Right forelimb (tissue), 1 donor: ENCODE data around the gene KLHDC1.

Experiments
- DNase-seq: peaks from one replicate; pipeline ENCODE4 v3.0.0-alpha.2; 2018

Gene KLHDC1

GRCh38 chr14:49792618-49793017 lies 99.7 kb downstream of the KLHDC1 start:
- no peak for DNase-seq

GRCh38 chr14:49796025-49796424 lies 103.1 kb downstream of the KLHDC1 start:
- DNase-seq: no peak
